ENCODE data around the gene BAD.

DNA sequence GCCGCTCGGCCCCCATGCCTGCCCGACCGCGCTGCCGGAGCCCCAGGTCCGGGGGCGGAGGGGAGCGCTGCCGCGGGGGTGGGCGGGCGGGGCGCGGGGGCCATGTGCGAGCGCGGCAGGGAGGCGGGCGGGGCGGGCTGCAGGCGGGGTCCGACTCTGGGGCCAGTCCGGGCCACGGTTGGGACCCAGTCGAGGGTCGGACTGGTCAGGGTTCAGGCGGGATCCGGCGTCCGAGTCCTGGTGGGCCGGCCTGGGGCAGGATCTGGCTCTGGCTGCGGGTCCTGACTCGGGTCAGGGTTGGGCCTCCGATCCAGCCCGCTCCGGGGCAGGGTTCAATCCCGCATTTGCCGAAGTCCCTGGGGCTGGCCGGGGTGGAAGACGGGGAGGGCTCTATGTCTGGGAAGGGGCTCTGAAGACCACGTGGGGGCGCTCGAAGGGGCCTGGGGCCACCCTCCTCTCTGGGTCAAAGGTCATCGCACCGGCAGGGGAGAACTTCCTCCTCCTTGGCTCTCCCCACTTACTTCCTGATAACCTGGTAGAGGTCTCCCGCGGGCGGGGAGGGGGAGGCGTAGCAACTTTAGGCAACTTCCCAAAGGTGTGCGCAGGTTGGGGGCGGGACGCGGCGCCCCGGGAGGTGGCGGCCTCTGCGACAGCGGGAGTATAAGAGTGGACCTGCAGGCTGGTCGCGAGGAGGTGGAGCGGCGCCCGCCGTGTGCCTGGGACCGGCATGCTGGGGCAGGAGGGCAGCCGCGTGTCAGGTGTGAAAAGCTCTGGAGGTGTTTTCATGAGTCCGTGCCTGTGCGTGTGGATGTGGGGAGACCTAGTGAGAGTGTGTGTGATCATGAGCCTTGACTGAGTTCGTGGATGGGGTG, 21.5 kb upstream of the BAD start:
- TF ChIP-seq, protein P1, sequence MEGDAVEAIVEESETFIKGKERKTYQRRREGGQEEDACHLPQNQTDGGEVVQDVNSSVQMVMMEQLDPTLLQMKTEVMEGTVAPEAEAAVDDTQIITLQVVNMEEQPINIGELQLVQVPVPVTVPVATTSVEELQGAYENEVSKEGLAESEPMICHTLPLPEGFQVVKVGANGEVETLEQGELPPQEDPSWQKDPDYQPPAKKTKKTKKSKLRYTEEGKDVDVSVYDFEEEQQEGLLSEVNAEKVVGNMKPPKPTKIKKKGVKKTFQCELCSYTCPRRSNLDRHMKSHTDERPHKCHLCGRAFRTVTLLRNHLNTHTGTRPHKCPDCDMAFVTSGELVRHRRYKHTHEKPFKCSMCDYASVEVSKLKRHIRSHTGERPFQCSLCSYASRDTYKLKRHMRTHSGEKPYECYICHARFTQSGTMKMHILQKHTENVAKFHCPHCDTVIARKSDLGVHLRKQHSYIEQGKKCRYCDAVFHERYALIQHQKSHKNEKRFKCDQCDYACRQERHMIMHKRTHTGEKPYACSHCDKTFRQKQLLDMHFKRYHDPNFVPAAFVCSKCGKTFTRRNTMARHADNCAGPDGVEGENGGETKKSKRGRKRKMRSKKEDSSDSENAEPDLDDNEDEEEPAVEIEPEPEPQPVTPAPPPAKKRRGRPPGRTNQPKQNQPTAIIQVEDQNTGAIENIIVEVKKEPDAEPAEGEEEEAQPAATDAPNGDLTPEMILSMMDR (conservative IDR thresholded peaks at IDR 0.05): peak; percentile 66
- no peak; the same call in 1 of the 2 replicates for TF ChIP-seq ZFX (IDR thresholded peaks at IDR 0.05)
